Panc1 (cell line): ENCODE data around the gene DNAJA2.

Experiments
- CTCF ChIP-seq: fragments of 450-650 bp; IDR thresholded peaks from 2 replicates; pipeline ENCODE4 v1.5.1; 2017; ENCODE audit warnings: mild to moderate bottlenecking
- POLR2AphosphoS5 ChIP-seq: IDR thresholded peaks from 2 replicates; pipeline ENCODE4 v1.6.1; 2012; ENCODE audit warnings: mild to moderate bottlenecking, low read depth, low read length, moderate library complexity
- REST ChIP-seq, 2 experiments: IDR thresholded peaks; 2 replicates each; pipeline ENCODE4 v1.6.1; 2011 to 2012; ENCODE audit warnings: low read depth in 2 of 2, control low read depth in 1 of 2, low read length in 1 of 2, mild to moderate bottlenecking in 1 of 2, moderate library complexity in 1 of 2; ENCODE audit not compliant: insufficient read depth in 1 of 2
- SIN3A ChIP-seq: IDR thresholded peaks from 2 replicates; pipeline ENCODE4 v1.6.1; 2012; ENCODE audit warnings: low read depth, mild to moderate bottlenecking, low read length, moderate library complexity, borderline replicate concordance; ENCODE audit not compliant: insufficient read depth

GRCh38 chr16:46937536-46937935 is 35.9 kb downstream of the DNAJA2 start:
- no peak for TF ChIP-seq CTCF
- TF ChIP-seq POLR2AphosphoS5, result no peak
- TF ChIP-seq SIN3A, result no peak
- TF ChIP-seq REST (IDR thresholded peaks at IDR 0.05; ENCODE audit: insufficient read depth in 1 of 2, low read depth in 2 of 2, low read length in 1 of 2), result no peak
